GM18517 (cell line): ENCODE measurements around the gene TJAP1.
"Not testable (repeated sequence)": the region's sequence is repeated elsewhere in the genome, so short reads cannot be mapped to it uniquely, and the experiment has no call there.

Experiments
- ATAC-seq: cut with Tn5 transposase; IDR thresholded peaks from one replicate; pipeline ENCODE4 v1.9.1; 2021; ENCODE audit warnings: mild to moderate bottlenecking, moderate library complexity; ENCODE audit not compliant: unreplicated experiment

The TJAP1 gene

DNA sequence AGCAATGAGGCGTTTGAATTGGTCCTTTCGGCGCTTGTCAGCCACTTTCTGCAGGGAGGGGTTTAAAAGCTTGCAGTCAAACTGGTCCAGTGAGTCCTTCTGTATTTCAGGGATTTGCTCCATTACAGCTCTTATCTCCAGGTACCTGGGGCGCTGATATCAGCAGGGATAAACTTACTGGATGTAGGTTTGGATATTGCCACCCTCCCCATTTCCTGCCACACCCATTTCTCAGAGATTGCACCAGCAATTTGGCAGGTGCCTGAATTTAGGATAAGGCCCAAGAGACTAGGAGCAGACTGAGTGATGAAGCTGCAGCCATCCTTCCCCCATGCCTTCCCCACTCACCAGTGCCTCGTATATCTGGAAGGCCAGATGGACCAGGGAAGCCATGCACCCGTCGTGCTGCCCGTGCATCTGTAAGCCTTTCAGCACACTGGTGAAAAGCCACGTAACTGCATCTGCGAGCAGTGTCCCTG lies 47.2 kb downstream of the TJAP1 start:
- no peak for ATAC-seq

GRCh38 chr6:43532201-43532600 lies 54.8 kb downstream of the TJAP1 start:
- no peak for ATAC-seq

DNA sequence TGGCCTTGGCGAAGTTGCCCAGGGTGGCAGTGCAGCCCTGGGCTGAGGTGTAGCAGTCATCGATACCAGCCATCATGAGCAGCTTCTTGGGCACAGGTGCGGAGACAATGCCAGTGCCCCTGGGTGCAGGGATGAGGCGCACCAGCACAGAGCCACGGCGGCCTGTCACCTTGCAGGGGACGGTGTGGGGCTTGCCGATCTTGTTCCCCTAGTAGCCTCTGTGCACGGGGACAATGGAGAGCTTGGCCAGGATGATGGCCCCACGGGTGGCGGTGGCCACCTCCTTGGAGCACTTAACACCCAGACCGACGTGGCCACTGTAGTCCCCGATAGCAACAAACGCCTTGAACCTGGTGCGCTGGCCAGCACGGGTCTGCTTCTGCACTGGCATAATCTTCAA lies 61.6 kb downstream of the TJAP1 start:
- not testable (repeated sequence) for ATAC-seq

- not testable (repeated sequence) for ATAC-seq
Observed at GRCh38 chr6:43539409-43539808, 62.0 kb downstream of the TJAP1 start.

DNA sequence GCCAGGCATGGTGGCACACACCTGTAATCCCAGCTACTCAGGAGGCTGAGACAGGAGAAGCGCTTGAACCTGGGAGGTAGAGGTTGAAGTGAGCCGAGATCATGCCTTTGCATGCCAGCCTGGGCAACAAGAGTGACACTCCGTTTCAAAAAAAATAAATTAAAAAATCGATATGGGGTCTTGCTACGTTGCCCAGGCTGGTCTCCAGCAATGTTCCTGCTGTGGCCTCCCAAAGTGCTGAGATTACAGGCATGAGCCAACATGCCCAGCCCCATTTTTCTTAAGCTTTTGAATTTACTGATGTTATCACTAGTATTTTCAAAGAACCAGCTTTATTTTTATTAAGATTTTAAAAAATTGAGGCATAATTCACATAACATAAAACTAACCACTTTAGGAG lies 63.1 kb downstream of the TJAP1 start:
- ATAC-seq = no peak

GRCh38 chr6:43541774-43542471 lies 64.6 kb downstream of the TJAP1 start:
- peak; percentile 72 for ATAC-seq

GRCh38 chr6:43544461-43544860 lies 67.1 kb downstream of the TJAP1 start:
- no peak for ATAC-seq

- ATAC-seq = no peak
Observed at GRCh38 chr6:43547222-43547621, 69.9 kb downstream of the TJAP1 start.
